CD4-positive, alpha-beta T cell treated with Interleukin-6 at 100 ng/mL for 8 hours (primary cell): ENCODE results near the gene FYN.

Experiments used
- DNase-seq: peaks from one replicate; pipeline ENCODE4 v3.0.0-alpha.2; 2020; ENCODE audit warnings: mixed read lengths, low spot score

FYN gene

DNA sequence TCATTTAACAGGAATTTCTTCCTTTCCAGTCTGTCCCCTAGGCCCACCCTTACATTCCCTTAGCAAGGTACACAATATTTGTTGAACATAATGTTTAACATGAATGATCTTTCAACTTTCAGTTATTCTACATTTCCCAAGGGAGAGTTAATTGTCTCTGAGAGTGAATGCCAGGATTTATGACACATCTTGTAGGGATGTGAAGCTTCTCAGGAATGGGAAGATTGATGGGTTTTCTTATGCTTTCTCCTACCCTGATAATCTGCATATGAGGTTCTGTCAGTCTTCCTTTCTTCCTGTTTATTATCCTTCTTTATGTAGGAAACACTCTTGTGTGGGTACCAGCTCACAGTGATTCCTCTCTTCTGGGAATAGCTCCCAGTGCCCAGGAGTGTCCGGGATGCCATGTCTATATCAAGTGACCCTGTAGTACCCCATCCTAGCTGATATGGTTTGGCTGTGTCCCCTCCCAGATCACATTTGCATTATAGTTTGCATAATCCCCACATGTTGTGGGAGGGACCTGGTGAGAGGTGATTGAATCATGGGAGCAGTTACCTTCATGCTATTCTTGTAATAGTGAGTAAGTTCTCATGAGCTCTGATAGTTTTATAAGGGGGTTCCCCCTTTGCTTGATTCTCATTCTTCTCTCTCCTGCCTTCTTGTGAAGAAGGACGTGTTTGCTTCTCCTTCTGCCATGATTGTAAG, 7.1 kb upstream of the FYN start:
- no peak for DNase-seq

GRCh38 chr6:111875741-111876140, 2.5 kb upstream of the FYN start:
- no peak for DNase-seq

GRCh38 chr6:111874025-111874415, 768 bp upstream of the FYN start:
- peak; percentile 64 for DNase-seq

GRCh38 chr6:111872401-111873177, 663 bp downstream of the FYN start:
- DNase-seq = peak; percentile 52

DNA sequence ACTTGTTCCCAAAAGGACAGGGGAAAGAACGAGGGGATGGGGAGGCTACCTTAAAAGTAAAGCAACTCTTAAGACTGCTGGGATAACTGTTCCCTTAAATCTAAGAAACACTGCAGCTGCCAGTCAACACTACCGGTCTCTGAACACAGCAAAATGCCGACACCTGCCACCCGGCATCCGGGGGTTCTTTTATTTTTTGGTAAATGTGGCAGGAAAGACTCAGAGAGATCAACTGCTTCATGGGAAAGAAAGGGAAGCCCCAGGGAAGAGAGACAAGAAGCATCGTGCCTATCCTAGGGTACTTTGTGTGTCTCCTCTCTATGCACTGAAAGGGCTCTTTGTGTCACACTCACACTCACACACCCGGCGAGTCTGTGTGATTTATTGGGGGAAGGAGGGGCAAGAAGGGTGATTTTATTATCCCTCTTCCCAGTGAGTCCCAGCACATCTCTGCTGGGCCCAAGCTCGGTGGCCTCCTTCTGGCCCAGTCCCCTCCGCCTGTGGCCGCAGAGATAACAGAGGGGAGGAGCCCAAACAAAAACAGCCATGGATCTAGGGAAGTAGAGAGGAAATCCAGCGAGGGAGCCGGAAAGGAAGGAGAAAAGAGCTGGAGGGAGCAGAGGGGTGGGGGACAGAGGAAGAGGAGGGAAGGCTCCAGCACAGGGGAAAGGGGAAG, 1.4 kb downstream of the FYN start:
- peak; percentile 37 for DNase-seq

DNA sequence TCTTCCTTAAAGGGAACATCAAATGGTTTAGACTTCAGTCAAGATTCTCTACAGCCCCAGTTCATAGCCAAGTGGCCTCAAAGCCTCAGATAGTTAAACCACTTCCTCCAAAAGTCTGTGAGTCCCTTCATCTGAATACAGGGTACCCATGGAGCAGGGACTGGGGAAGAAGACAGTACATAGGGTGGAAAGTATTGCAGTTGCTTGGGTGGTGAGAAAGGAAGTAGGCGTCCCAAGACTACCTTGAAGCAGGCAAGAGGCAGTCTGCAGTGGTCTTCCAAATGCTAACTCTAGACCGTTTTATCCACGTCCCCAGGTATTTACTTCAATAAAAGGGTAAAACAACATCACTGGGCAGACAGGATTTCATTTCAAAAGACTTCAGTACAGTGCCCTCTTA, 2.0 kb downstream of the FYN start:
- DNase-seq = peak; percentile 52

- DNase-seq = no peak
Measured at GRCh38 chr6:111870742-111871064, 2.5 kb downstream of the FYN start.

GRCh38 chr6:111870051-111870741, 3.1 kb downstream of the FYN start:
- no peak for DNase-seq

- no peak for DNase-seq
Measured at GRCh38 chr6:111866857-111867256, 6.4 kb downstream of the FYN start.

DNA sequence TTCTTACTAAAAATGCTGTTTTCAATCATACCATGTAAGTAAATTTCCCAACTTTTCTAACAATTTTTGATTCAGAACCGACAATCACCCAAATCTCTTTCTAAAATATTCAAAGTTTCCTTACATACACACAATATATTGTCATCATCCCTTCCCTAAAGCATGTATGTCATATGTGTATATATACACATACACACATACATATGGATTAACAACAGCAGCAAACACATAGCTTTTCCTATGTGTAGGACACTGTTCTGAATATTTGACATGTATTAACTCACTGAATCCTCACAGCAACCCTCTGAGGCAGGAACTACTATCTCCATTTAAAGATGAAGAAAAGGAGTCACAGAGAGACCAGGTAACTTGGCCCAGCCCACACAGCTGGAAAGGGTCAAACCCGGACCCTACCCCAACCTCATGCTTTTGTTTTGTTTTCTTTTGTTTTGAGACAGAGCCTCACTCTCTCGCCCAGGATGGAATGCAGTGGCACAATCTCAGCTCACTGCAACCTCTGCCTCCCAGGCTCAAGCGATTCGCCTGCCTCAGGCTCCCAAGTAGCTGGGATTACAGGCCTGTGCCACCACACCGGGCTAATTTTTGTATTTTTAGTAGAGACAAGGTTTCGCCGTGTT, 7.2 kb downstream of the FYN start:
- no peak for DNase-seq

GRCh38 chr6:111865049-111865585, 8.1 kb downstream of the FYN start:
- DNase-seq = no peak

GRCh38 chr6:111864138-111865048, 8.9 kb downstream of the FYN start:
- no peak for DNase-seq

GRCh38 chr6:111862741-111863140, 10.5 kb downstream of the FYN start:
- DNase-seq = no peak

DNA sequence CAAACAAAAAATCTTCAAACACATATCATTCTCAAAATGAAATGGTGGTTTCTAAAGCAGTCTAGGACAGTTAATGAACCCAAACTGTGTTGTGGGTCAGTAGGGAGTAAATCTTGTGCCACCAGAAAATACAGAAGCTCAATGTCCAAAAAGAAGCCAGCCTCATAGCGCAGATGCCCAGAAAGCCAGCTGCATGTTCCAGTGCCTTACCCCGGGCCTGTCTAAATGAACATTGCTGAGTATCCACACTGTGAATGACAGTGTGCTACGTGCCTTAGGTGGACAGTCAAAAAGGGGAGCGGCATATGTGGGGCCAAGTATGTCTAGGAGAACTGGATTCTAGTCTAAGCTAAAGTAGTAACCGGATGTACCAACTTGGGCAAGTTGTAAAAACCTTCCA, 10.9 kb downstream of the FYN start:
- no peak for DNase-seq

DNA sequence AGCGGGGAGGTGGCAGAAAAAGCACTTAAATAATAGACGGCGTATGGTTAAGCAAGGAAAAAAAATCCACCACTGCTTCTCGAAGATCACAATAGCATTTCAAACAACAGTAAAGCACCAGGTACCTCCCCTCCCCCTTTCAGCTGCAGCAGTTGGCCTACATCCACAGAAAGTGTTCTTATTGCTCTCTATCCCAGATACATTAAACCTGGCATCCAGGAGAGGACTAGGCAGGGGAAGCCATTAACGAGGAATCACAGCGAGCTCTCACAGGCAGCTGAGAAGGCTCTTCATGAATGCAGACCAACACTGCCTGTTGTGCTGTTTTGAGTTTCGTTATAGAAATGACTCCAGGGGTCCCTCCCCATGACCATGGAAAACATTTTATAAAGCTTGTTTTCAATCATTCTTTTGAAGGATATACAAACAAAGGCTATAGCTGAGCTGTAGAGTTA, 11.8 kb downstream of the FYN start:
- no peak for DNase-seq

DNA sequence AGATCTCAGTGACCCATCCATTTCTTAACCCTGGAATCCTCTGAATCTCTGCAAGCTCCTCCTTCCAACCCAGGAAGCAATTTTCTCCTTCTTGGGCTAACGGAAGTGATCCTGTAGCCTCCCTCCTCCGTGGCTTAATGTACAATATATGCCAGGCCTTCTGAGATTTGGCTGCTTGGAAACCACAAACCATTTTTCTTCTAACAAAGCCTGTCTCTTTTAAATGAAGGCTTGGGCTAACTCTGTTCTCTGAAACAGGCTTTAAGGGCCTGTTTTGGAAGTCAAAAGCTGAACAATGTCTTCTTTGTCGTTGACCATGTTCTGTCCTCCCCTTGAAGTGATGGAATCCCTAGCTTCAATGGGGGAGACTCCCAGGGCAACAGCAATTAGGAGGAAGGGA, 14.9 kb downstream of the FYN start:
- no peak for DNase-seq

DNA sequence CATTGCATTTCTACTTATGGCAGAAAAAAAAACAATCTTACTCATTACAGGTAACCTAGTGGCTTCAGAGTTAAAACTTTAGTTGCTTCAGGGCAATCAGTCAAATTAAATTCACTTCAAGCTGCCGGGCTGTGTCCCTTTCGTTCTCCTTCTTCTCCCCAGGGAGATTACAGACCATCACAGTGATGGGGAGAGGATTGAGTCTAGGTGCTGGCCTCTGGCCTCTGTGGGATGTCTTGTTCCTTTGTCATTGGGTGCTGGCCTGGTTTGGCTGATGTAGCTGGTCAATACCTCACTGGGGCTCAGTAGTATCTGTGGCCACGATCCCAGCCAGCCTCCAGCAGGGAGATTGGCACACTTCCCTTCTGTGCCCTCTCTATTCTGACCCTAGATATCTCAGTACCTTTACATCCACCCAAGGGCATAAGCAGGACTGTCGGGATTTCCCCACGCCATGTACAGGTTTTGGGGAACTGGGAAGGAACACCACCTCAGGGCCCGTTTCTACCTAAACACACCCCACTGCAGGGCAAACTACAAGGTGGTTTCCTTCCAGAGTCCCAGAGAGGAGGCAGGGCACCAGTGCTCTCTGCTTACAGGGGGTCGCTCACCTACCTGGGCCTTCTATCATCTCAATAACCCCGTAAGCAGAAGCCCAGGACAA, 15.4 kb downstream of the FYN start:
- DNase-seq = no peak

GRCh38 chr6:111855753-111856152, 17.5 kb downstream of the FYN start:
- DNase-seq = no peak

GRCh38 chr6:111854683-111855082, 18.6 kb downstream of the FYN start:
- DNase-seq = no peak

DNA sequence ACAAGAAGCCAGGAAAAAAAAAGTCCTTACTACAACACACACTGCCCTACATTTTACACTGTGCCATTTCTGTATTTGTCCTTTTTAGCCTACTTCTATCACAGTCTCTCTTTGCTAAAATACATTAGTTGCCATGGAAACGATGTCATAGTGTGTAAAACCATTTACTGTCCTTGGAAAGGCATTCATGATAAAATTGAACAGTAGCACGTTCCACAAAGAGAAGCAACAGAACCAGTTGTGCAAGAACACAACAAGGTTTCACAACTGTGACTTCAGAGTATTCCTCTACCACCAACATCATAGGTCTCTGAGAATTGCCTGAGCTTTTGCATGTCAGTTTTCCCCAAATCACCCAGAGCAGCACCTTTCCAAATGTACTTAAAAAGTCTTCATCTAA, 20.5 kb downstream of the FYN start:
- no peak for DNase-seq
